A549 treated with CORT108297 at 1 μM for 4 hours (cell line): ENCODE data around the gene AIDA. TPM values are rescaled to one million over a fixed set of nuclear protein-coding genes. Genes with fewer than 3 reads are reported as not detected.

ENCODE experiments used
- total RNA-seq: library from RNA; stranded (reverse); fragments of 200-300 nt; extraction: Qiagen RNA extraction; gene quantifications from 5 replicates; pipeline ENCODE4 v1.2.3, GENCODE V29; 2022

The AIDA gene, protein sequence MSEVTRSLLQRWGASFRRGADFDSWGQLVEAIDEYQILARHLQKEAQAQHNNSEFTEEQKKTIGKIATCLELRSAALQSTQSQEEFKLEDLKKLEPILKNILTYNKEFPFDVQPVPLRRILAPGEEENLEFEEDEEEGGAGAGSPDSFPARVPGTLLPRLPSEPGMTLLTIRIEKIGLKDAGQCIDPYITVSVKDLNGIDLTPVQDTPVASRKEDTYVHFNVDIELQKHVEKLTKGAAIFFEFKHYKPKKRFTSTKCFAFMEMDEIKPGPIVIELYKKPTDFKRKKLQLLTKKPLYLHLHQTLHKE
- total RNA-seq = 59.5 to 74.2 TPM (median 67.2 TPM) in 5 replicates

DNA sequence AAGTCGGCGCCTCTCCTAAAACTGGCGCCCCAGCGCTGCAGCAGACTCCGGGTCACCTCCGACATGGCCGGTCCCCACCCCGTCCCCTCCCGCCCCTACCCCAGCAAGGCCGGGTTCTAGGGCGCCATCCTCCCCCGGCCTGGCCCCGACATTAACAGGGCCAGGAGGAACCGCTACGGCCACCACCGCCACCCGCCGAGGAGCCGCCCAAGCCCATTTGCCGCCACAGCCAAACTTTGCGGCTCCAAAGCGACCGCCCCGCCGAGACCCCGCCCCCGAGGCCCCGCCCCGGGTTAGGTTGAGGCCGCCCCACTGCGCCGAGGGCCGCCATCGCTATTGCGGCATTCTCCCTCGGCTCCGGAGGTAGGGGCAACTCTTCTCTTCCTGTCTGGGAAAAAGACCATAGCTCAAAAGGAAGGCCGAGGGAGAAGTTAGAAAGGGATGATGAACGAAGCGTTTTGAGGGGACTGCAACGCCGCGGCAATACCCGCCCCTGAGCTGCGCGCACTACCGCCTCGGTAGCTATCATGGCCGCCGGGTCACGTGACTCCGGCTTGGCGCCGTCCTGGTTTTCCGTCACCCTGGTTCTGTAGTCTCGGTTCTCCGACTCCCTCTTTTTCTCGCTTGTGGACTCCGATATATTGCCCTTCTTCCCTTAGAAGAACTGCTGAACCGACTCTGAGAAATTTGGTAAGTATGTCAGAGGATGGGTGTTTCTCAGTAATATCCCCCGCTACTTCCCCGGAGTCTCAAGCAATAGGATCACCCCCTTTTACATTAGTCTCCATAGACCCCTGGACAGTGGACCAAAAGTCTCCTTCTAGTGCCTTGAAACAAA is at the start of gene AIDA, which contains the start of gene BROX:
Gene AIDA, minus strand, starts transcription at position 239 of the 838 bp plus-strand sequence. Its CDS starts 174 bp downstream, at position 65.
Gene BROX, plus strand, starts transcription at position 312 of the 838 bp plus-strand sequence. CDS start 3,136 bp downstream, outside the sequence.

DNA sequence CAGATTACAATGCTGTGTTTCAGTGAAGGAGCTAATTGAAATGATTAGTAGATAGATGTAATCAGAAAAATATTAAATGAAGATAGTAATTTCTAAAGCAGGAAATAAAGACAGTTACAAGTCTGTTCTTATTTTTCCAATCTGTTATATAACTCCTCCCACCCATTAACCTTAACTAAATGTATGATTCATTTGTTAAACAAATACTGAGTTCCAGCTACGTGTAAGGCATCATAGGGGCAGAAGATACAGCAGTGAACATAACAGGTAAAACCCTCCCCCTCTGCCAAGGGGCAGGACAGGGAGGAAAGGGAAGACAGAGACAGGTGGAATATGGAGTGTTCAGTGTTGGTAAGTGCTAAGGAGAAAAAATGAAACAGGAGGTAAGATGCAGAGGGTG is 24.7 kb upstream of the AIDA start, which contains the start of gene FAM177B:
Gene FAM177B, plus strand, starts transcription at position 231 of the 400 bp plus-strand sequence. CDS start 9,344 bp downstream, outside the sequence.

Other genes with a start within 250 kb of the AIDA start
- 10.3 to 11.4 TPM (median 10.4 TPM) in 5 replicates for gene HHIPL2, start 164.4 kb downstream of the AIDA start, total RNA-seq
- gene TAF1A, start 122.6 kb downstream of the AIDA start, total RNA-seq = 9.5 to 11.7 TPM (median 10.2 TPM) in 5 replicates
- gene MIA3, start 94.4 kb downstream of the AIDA start, total RNA-seq = 17.5 to 25.6 TPM (median 21.1 TPM) in 5 replicates
- 18.2 to 24.2 TPM (median 20.2 TPM) in 5 replicates for gene BROX, start 73 bp upstream of the AIDA start, total RNA-seq
- gene FAM177B, start 24.7 kb upstream of the AIDA start, total RNA-seq = not detected in 5 replicates
- gene DISP1, start 102.5 kb upstream of the AIDA start, total RNA-seq = 1.6 to 2.0 TPM (median 1.7 TPM) in 5 replicates